Kidney epithelial cell (primary cell): ENCODE data around the gene LATS1. TPM values are rescaled to one million over a fixed set of nuclear protein-coding genes. Genes with fewer than 3 reads are reported as not detected.

Experiments
- DNase-seq: peaks from one replicate; pipeline ENCODE4 v3.0.0-alpha.2; 2010; ENCODE audit warnings: low read depth
- H3K27me3 ChIP-seq: 2 replicates; pipeline ENCODE4 v1.6.0; 2011; ENCODE audit warnings: low read length; ENCODE audit not compliant: control insufficient read depth, insufficient read depth
- H3K36me3 ChIP-seq: 2 replicates; pipeline ENCODE4 v1.5.1; 2011; ENCODE audit warnings: low read length; ENCODE audit not compliant: control insufficient read depth, insufficient read depth
- H3K4me3 ChIP-seq: 2 replicates; pipeline ENCODE4 v1.5.1; 2011; ENCODE audit warnings: low read depth, mild to moderate bottlenecking, control low read depth, low read length
- CTCF ChIP-seq: IDR thresholded peaks from 2 replicates; pipeline ENCODE4 v1.5.1; 2011; ENCODE audit warnings: mild to moderate bottlenecking, moderate library complexity, low read length, control low read depth, inconsistent platforms; ENCODE audit not compliant: insufficient read depth, poor library complexity, severe bottlenecking
- total RNA-seq: library from RNA; depleted of rRNA; stranded (reverse); fragments of >200 nt; gene quantifications from 2 replicates; pipeline ENCODE4 v1.2.3, GENCODE V29; 2015

The LATS1 gene
- total RNA-seq, 1 donor from 2014 or later: 20.5 TPM

- no peak overlapping the region for H3K4me3 ChIP-seq
- no peak for DNase-seq
Measured at GRCh38 chr6:149636124-149636523, 81.8 kb downstream of the LATS1 start.

GRCh38 chr6:149634315-149634714, 83.6 kb downstream of the LATS1 start:
- no peak for TF ChIP-seq CTCF
- no peaks in the 10 kb centered on the region for H3K27me3 ChIP-seq
- H3K36me3 ChIP-seq: peaks cover 1% of the 10 kb centered on the region
- no peak for DNase-seq
- no peak overlapping the region for H3K4me3 ChIP-seq

More at GRCh38 chr6:149636124-149636523, 81.8 kb downstream of the LATS1 start:
- H3K36me3 ChIP-seq: peaks cover 1% of the 10 kb centered on the region
- no peak for TF ChIP-seq CTCF
- H3K27me3 ChIP-seq: no peaks in the 10 kb centered on the region

DNA sequence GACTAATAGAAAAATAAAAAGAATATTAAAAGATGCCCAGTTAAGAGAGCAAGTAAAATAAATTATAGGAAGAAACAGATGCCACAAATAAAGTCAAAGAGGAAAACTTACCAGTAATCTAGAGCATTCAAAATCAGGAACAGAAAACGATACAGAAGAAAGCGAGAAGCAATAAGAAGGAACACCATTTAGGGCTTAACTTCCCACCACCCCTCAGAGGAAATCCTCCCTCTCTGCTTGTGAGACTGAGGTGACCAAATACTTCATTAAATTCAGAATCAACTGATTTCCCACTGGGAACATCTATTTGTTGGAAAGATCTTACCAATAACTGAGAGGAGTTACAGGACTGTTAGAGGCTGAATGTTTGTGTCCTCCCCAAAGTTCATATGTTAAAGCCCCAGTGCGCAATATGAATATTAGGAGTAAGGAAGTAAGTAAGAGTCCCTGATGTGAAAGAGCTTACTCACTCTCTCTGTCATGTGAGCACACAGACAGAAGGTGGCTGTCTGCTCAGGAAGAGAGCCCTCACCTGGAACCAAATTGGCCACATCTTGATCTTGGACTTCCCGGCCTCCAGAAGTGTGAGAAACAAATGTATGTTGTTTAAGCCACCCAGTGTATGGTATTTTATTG, 88.9 kb downstream of the LATS1 start:
- no peaks in the 10 kb centered on the region for H3K27me3 ChIP-seq
- TF ChIP-seq CTCF: no peak
- no peak for DNase-seq
- H3K36me3 ChIP-seq: no peaks in the 10 kb centered on the region
- H3K4me3 ChIP-seq: no peak overlapping the region

- no peak for DNase-seq
- H3K27me3 ChIP-seq: no peaks in the 10 kb centered on the region
- no peak overlapping the region for H3K4me3 ChIP-seq
- no peaks in the 10 kb centered on the region for H3K36me3 ChIP-seq
- TF ChIP-seq CTCF: no peak
Measured at GRCh38 chr6:149627672-149628071, 90.2 kb downstream of the LATS1 start.

DNA sequence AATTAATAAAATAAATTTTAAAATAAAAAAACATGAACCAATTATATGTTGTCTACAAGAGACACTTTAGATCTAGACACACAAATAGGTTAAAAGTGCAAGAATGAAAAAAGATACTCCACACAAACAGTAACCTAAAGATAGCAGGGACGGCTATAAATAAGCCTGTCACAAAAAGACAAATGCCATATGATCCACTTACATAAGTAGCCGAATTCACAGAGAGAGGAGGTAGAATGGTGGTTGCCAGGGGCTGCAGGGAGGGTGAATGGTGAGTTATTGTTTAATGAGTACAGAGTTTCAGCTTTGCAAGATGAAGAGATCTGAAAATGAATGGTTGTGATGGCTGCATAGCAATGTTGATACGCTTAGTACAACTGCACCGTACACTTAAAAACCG, 102.1 kb downstream of the LATS1 start:
- no peaks in the 10 kb centered on the region for H3K36me3 ChIP-seq
- no peak overlapping the region for H3K4me3 ChIP-seq
- TF ChIP-seq CTCF: no peak
- no peak for DNase-seq
- no peaks in the 10 kb centered on the region for H3K27me3 ChIP-seq

DNA sequence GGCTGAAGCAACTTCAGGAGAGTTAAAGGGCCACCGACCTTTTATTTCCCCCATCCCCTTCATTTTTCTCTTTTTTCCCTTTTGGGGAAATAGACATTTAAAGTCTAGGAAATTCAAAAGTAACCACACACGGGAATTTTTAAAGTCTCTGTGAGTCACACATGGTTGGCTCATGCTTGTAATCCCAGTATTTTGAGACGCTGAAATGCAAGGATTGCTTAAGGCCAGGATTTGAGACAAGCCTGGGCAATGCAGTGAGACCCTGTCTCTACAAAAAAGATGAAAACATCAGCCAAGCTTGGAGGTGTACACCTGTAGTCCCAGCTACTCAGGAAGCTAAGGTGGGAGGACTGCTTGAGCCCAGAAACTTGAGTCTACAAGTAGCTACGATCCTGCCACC, 103.6 kb downstream of the LATS1 start:
- no peak for DNase-seq
- H3K36me3 ChIP-seq: no peaks in the 10 kb centered on the region
- no peak overlapping the region for H3K4me3 ChIP-seq
- H3K27me3 ChIP-seq: no peaks in the 10 kb centered on the region
- TF ChIP-seq CTCF: no peak
